GM12873 (cell line): ENCODE data around the gene ELP5.

Experiments used
- CTCF ChIP-seq: IDR thresholded peaks from 2 replicates; pipeline ENCODE4 v1.5.1; 2012; ENCODE audit warnings: low read depth, mild to moderate bottlenecking, moderate library complexity, low read length, control low read depth; ENCODE audit not compliant: insufficient read depth; ENCODE audit errors: missing control alignments

ELP5 gene

GRCh38 chr17:7290166-7290565 is 38.2 kb downstream of the ELP5 start:
- TF ChIP-seq CTCF = no peak

GRCh38 chr17:7290685-7291084 is 38.7 kb downstream of the ELP5 start:
- no peak for TF ChIP-seq CTCF

GRCh38 chr17:7292194-7292593 is 40.2 kb downstream of the ELP5 start:
- TF ChIP-seq CTCF = no peak

GRCh38 chr17:7292729-7293128 is 40.7 kb downstream of the ELP5 start:
- TF ChIP-seq CTCF = no peak

- no peak for TF ChIP-seq CTCF
Observed at GRCh38 chr17:7293159-7293558, 41.1 kb downstream of the ELP5 start.

GRCh38 chr17:7293816-7294613 is 42.0 kb downstream of the ELP5 start:
- no peak for TF ChIP-seq CTCF

- no peak for TF ChIP-seq CTCF
Observed at GRCh38 chr17:7294614-7295153, 42.7 kb downstream of the ELP5 start, which contains the start of gene YBX2. YBX2 (minus strand) TSS chr17:7294639; CDS start chr17:7294500, 139 bp downstream.
